D721Med (cell line): ENCODE results near the gene NAP1L5.

Experiments used
- DNase-seq: peaks from one replicate; pipeline ENCODE4 v3.0.0; 2011; ENCODE audit warnings: low spot score; ENCODE audit not compliant: insufficient read length
- FAIRE-seq: peaks from 2 replicates; lab custom pipeline; 2011; peaks lifted over from hg19 to GRCh38; lab: Jason Lieb, UNC
- TF ChIP-seq, protein P1 (sequence below): IDR thresholded peaks from 2 replicates; pipeline ENCODE4 v1.5.1; 2012; ENCODE audit warnings: mild to moderate bottlenecking, control low read depth; ENCODE audit not compliant: insufficient read depth; ENCODE audit errors: missing control alignments

The NAP1L5 gene, protein sequence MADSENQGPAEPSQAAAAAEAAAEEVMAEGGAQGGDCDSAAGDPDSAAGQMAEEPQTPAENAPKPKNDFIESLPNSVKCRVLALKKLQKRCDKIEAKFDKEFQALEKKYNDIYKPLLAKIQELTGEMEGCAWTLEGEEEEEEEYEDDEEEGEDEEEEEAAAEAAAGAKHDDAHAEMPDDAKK

DNA sequence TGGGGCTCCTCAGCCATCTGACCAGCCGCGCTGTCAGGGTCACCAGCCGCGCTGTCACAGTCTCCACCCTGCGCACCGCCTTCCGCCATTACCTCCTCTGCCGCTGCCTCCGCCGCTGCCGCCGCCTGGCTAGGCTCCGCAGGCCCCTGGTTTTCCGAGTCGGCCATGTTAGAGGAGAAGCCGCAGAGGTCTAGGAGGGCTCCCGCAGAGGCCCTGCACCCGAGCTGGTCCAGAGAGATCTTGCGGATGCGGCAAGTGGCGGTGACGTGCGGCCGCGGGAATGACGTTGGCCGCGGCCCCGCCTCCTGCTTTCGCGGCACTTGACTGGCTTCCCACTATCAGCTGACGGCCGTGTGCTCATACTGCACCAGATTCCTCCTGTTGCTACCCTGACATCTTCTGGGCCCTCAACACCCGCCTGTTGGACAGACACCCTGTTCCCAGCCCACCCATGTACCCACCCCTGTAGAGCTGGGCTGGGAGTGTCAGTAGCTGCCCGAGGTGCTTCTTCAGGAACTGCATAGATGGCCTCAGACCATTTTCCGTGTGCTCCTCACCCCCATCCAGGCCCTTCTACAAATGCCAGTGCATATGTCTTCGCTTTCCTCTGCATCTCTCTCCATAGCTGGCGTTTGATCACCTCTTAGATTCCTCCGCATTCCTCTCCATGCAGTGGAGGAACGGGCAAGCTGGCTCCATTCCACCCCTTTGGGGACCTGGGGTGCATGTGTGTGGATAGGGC lies at the start of gene NAP1L5:
TSS of gene NAP1L5 (minus strand) at position 242 of the 742 bp plus-strand sequence. CDS start at position 167, 75 bp downstream.
- FAIRE-seq (no peak), DNase-seq (no peak)
- TF ChIP-seq, protein P1, sequence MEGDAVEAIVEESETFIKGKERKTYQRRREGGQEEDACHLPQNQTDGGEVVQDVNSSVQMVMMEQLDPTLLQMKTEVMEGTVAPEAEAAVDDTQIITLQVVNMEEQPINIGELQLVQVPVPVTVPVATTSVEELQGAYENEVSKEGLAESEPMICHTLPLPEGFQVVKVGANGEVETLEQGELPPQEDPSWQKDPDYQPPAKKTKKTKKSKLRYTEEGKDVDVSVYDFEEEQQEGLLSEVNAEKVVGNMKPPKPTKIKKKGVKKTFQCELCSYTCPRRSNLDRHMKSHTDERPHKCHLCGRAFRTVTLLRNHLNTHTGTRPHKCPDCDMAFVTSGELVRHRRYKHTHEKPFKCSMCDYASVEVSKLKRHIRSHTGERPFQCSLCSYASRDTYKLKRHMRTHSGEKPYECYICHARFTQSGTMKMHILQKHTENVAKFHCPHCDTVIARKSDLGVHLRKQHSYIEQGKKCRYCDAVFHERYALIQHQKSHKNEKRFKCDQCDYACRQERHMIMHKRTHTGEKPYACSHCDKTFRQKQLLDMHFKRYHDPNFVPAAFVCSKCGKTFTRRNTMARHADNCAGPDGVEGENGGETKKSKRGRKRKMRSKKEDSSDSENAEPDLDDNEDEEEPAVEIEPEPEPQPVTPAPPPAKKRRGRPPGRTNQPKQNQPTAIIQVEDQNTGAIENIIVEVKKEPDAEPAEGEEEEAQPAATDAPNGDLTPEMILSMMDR, result no peak

DNA sequence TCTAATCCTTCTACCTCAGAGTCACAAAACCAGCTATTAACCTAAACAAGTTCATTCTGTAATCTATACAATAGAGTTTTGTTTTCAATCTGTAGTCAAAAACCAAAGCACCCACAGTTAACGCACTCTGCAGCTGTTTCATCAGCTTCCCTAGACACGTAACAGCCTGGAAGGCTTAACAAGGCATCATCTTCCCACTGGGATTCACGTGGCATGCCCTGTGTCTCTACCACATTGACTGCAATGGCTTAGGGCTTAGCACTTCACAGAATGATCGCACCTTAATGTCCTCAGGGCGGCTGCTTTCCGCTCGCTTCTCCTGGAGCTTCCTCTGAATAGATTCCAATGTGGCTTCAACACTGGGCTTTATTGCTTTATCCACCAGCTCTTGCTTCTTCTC lies 49.7 kb upstream of the NAP1L5 start:
- TF ChIP-seq, protein P1, result no peak
- DNase-seq, result no peak
- FAIRE-seq, result no peak

DNA sequence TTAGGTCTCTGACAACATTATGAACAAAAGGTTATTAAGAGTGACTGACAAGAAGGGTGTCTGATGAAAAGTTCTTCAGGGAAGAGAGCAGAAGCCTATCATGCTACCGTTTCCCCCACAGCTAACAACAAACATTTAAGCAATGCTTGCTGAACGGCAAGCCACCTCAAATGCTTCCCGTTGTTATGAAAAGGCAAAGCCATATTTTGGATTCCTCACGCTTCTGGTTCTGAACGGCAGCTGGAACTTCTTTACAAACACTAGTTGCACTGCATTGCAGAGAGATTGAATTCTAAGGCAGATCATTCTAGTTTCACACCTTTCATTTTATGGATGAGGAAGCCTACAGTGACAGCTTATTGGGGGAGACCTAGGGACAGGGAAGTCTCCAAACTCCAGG lies 48.6 kb upstream of the NAP1L5 start:
- FAIRE-seq (no peak), DNase-seq (no peak)
- TF ChIP-seq, protein P1, result no peak

DNA sequence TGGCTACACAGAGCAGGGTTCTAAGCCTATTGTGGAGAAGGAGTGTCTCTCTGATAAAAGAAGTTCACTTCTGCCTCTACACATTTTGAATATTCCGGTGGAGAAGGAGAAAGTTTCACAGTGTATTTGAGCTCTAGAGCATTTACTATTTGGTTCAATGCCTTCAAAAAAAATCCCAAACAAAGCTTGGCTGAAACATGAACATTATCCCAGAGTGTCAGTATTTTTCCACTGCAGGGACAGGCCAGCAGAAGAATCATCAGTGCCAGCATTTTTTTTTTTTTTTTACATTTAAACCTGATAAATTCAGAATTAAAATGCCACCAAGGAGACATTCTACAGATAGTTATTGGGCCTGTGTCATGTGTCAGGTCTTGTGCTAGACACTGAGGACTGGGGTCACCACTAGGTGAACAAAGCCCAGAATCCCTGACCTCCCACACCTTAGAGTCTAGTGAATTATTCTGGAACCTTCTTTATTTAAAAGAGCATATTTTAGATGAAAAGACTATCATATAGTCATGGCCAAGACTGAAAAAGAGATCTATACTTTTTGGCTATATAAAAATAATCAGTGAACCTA lies 48.0 kb upstream of the NAP1L5 start:
- TF ChIP-seq, protein P1, result no peak
- FAIRE-seq (no peak), DNase-seq (no peak)

DNA sequence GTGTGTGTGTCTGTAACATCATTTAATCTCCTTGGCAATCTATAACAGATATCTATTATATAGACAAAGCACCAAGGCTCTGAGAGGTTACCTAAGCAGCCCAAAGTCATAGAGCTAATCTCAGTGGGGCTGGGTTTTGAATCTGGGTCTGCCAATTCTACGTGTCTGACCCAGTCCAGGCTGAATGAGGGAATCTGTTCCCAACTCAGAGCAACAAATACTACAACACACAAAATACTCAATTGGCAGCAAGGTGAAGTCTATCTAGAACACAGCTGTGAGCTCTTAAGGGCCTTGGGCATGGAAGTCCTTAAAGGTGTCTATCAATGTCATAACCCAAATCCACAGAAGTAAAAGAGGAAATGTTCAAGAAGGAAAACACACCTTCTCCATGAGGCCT lies 47.5 kb upstream of the NAP1L5 start:
- FAIRE-seq, result no peak
- DNase-seq, result no peak
- TF ChIP-seq, protein P1, result no peak

DNA sequence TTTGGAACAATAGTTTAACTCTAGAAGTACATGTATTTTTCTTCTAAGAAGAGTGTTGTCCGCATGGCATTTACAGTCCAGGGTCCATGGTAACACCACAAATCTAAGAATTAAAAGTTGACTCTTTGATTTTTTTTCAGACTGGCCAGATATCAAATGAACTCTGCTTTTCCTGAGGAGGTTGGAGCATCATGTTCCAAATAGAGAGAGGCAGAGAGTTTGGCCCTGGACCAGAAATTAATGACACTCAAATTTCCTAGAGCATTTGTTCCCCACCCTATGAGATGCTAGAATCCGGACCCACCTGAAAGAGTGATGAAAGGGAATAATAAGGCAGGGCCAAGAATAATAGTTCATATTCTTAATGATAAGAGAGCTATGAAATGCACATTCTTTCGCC lies 47.0 kb upstream of the NAP1L5 start:
- no peak for DNase-seq
- FAIRE-seq, result no peak
- TF ChIP-seq, protein P1, result no peak
